Measurements from ENCODE around the gene OLIG3.

GRCh38 chr6:137465378-137466009 is 28.7 kb downstream of the OLIG3 start:
- TF ChIP-seq GATA2 (IDR thresholded peaks at IDR 0.05; ENCODE audit: low read depth, low read length), result no peak
- no peak for TF ChIP-seq GATA3 (IDR thresholded peaks at IDR 0.05; ENCODE audit: low read depth, low read length)
